RPMI7951 (cell line): Measurements from ENCODE around the gene SV2B. TPM values are rescaled to one million over a fixed set of nuclear protein-coding genes. Genes with fewer than 3 reads are reported as not detected.

ENCODE experiments used
- DNase-seq: peaks from one replicate; pipeline ENCODE4 v3.0.0-alpha.2; 2012; ENCODE audit warnings: low read depth
- total RNA-seq: library from RNA; depleted of rRNA; stranded (reverse); fragments of >200 nt; shearing (Covaris generic); gene quantifications from 2 replicates; pipeline ENCODE4 v1.2.3, GENCODE V29; 2014

The SV2B gene
- total RNA-seq, 1 experiment from 2014 or later: not detected

DNA sequence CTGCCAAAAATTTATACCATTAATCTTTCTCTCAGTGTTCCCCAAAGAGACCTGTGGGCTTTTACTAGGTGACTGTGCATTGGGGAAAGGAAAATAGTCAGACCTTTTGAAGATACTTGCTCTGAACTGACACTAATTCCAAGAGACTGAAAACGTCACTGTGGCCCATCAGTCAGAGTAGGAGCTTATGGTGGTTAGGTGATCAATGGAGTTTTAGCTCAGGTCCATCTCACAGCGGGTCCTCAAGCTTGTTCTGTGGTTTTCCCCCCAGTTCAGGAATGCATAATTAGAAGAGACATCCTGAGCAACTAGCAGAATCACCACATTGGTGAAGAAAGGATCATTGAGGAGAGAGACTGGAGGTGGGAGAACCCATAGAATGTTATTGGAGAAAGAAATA lies 134.7 kb downstream of the SV2B start:
- no peak for DNase-seq

DNA sequence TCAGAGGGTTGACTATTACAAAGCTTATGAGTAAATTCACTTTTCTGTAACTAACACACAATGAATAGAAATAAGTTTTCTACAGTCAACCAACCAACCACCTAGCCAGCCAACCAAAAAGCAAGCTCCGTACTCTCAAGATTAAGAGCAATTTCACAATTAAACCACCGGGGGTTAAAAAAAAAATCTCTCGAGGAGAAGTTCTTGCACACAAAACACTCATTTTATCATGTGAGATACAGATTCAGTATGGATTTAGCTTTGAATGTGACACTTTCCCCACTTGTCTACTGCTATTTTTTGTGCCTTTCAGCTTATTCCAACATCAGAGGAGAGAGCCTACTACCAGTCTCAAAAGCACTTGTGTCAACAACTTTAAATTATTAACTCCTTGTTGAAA lies 135.3 kb downstream of the SV2B start:
- DNase-seq: no peak

DNA sequence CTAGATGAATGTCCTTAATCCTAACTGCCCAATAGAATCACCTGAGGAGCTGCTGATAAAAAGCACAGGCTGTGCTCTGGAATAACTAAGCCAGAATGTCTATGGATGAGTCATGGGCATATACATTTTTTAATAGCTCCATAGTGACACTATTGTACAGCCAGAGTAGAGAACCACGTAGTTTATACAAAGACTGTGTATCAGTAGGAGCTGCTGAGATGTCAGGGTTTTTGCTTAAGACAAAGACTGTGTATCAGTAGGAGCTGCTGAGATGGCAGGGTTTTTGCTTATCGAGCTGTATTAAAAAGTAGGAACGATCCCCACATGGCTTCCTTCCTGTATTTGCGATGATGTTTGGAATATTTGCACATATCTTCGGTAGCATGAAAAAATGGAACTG lies 137.4 kb downstream of the SV2B start:
- no peak for DNase-seq

GRCh38 chr15:91238644-91239425 lies 138.8 kb downstream of the SV2B start:
- DNase-seq: no peak

DNA sequence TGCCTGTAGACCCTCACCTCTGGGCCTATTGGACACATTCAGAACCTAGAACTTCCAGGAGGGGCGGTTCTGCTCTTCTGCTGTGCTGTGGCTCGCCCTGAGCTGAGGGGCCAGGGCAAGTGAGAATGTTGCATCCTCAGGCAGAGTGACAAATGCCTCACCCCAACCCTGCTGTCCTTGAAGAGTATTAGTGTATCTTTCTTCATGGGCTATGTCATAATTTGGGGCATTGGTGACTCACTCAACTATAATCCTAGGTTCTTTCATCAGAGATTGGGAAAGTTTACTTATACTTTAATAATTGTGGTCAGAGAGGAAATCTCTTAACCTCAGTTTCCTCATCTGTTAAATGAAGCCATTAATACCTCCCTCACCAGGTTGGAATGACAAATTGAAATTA lies 143.8 kb downstream of the SV2B start:
- no peak for DNase-seq

DNA sequence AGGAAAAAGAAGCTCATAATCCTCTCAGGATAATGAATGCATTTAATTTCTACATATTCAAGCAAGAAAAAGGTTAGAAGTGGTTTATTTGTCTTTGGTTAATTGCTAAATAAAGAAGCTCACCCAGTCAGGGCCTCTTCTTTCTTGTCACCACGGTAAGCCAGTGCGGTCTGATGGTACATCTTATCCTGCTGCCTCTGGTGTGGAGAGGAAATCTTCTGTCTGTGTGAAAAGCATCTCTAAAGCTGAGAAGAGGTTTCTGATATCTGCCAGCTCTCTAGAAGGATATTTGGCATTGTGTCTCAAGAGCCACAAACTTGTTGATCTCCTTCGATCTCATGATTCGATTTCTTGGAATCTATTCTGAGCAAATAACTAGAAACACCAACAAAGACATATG lies 144.9 kb downstream of the SV2B start:
- DNase-seq: no peak

- no peak for DNase-seq
Observed at GRCh38 chr15:91246998-91247397, 146.9 kb downstream of the SV2B start.

DNA sequence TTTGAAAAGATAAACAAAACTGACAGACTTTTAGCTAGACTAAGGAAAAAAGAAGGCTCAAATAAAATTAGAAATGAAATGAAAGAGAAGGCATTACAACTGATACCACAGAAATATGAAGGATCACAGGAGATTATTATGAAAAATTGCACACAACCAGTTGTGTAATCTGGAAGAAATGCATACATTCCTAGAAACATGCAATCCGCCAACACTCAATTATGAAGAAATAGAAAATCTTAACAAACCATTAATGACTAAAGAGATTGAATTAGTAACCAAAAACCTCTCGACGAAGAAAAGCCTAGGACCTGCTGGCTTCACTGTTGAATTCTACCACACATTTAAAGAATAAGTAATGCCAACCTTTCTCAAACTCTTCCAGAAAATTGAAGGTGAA lies 149.5 kb downstream of the SV2B start:
- DNase-seq: no peak

DNA sequence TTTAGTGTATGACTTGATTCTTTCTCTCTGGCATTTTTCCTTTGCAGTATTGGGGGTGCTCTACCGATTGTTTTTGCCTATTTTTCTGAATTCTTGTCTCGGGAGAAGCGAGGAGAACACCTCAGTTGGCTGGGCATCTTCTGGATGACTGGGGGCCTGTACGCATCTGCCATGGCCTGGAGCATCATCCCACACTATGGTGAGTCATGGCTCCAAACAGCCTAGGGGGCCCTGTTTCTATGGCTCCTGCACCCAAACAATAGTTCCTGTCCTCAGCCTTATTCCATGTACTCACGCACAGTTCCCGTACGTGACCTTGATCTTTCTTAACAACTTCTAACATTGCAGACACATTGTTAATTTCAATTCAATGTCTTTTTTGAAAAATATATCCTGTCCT lies 152.3 kb downstream of the SV2B start:
- no peak for DNase-seq

DNA sequence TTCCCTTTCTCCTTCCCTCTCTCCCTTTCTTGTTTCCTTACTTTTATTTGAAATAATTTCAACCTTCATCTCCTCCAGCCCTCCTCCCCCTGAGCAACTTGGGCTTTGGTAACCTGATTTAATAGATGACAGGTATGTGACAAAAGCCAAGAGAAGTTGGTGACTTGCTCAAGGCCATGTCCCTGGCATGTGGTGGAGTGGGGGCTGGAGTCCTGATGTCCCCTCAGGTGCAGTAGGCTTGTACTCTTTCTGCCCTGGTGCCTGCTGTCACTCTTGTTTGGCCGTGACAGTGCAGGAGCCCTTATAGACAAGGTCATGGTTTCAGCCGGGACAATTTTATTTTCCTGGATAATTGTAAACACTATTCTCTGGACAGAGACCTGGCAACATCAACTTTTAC lies 152.7 kb downstream of the SV2B start:
- no peak for DNase-seq

- DNase-seq: no peak
Observed at GRCh38 chr15:91253605-91254004, 153.5 kb downstream of the SV2B start.

GRCh38 chr15:91254766-91255165 lies 154.7 kb downstream of the SV2B start:
- DNase-seq: no peak

DNA sequence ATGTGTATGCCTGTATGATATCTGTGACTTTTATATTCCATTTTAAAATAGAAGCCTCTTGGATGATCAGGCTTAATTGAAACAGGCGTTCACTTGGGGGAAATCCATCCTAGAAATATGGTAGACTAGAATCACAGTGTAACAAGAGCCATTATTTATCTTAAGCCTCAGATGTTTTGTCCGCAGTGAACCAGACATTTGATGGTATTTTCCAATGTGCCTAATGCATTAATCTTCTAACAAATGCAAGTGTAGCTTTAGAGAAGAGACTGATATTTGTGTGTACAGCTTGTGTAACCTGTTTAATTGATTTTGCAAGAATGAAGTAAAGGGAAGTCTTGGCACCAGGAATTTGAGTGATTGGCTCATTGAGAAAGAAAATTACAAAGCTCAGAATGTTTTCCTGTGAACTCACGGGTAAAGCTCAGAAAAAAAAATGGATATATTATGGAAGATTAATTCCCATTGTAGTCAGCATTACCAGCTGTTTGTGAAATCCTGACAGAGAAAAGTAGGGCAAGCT lies 155.7 kb downstream of the SV2B start:
- no peak for DNase-seq

DNA sequence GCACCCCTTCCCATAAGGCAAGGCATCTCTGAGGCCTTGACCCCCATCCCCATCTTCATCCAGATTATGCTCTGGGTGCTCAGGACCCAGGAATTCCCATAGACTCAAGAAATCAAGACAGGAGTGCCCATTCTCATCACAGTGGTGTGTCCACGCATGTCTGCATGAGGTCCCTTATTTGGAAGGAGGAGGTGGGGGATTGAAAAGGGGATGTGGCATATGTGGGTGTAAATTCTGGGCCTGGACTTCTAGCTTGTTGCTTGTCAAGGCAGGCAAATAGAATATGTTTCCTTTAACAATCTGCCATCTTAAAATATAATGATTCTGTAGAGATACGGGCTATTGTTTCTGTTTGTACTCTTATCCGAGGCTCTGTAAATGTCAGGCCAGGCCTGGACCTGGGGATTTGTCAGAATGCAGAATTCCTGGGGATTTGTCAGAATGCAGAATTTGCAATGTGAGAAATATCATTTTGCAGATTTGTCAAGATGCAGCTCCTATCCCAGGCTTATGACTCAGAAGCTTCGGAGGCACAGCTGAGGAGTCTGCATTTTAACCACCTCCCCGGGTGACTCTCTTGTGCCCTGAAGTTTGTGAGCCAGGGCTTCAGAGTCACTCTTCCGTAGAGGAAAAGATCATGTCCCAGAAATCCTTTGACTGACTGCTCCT lies 157.8 kb downstream of the SV2B start:
- DNase-seq: no peak

DNA sequence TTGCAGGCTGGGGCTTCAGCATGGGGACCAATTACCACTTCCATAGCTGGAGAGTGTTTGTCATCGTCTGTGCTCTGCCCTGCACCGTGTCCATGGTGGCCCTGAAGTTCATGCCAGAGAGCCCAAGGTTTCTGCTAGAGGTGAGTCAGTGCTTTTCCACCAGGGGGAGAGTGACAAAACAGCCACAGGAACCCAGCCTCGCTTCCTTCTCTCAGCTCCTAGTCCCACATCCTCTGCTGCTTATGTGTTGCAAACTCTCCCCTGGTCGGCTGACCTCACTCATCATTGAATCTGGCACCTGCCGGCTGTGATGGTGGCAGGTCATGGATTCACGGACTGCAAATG lies 158.3 kb downstream of the SV2B start:
- peak; percentile 35 for DNase-seq

- no peak for DNase-seq
Observed at GRCh38 chr15:91259077-91259476, 159.0 kb downstream of the SV2B start.

GRCh38 chr15:91261345-91261744 lies 161.3 kb downstream of the SV2B start:
- no peak for DNase-seq

DNA sequence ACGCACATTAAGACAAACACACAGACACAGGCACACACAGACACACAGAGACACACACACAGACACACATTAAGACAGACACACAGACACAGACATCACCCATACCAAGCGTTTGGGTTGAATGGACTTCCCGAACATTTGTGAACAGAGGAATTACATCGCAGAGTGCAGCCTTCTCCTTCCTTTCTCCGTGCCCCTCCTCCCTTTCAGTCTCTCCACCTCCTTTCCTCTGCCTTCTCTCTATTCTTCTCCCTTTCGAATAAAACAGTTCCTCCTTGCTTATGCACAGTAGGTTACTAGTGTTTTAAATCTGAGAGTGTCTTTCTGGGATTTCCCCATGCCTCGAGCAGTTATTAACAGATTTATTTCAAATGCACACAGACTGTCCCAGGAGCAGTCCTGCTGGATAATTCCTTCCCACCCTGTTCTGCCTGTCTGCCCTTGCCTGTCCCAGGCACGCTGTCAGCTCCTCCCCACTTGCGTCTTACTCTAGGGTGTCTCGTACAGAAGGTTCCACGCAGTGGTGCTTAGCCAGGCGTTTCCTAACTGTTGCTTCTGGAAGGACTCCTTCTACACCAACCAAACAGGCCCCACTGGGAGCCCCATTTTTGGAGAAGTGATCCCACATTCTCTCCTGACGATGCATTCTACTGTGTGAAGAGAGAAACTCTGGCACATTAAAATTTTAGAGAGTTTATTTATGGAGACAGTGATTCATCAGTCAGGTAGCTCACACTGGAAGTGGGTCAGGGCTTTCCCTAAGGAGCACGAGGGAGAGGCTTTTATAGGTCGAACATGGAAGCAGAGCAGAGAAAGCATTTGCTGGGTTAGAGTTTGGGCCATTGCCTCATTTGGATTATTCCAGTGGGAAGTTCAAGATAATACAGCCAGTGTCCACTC lies 163.8 kb downstream of the SV2B start:
- peak; percentile 18 for DNase-seq

GRCh38 chr15:91264651-91265351 lies 164.7 kb downstream of the SV2B start:
- no peak for DNase-seq

- DNase-seq: no peak
Observed at GRCh38 chr15:91265416-91265940, 165.4 kb downstream of the SV2B start.

- peak; percentile 33 for DNase-seq
Observed at GRCh38 chr15:91268510-91268909, 168.5 kb downstream of the SV2B start.
